CD14-positive monocyte (primary cell): ENCODE measurements around the gene ZKSCAN4. TPM values are rescaled to one million over a fixed set of nuclear protein-coding genes. Genes with fewer than 3 reads are reported as not detected.

Experiments used
- DNase-seq, 3 donors: peaks; one replicate each; pipeline ENCODE4 v3.0.0-alpha.2; 2011 to 2022
- H2AFZ ChIP-seq: 2 replicates; pipeline ENCODE4 v1.6.0; 2012; ENCODE audit warnings: mild to moderate bottlenecking, low read depth, low read length, inconsistent platforms; ENCODE audit not compliant: insufficient read depth, poor library complexity, severe bottlenecking
- H3K27ac ChIP-seq, 2 donors: 1 replicate in 1 of 2; 2 replicates in 1 of 2; pipeline ENCODE4 v1.5.1; 2012 to 2013; ENCODE audit warnings: low read length in 2 of 2, control low read depth in 1 of 2, inconsistent platforms in 1 of 2, low read depth in 1 of 2, mild to moderate bottlenecking in 1 of 2
- H3K27me3 ChIP-seq, 2 donors: one replicate each; pipeline versions ENCODE4 v1.6.0 to v1.6.1; 2011 to 2013; ENCODE audit warnings: low read length in 2 of 2; ENCODE audit not compliant: control insufficient read depth in 2 of 2, insufficient read depth in 2 of 2
- H3K36me3 ChIP-seq, 2 donors: replicated peaks in 1 of 2; 1 replicate in 1 of 2; 2 replicates in 1 of 2; pipeline versions ENCODE4 v1.5.1 to v1.6.1; 2012 to 2013; ENCODE audit warnings: low read length in 2 of 2, control low read depth in 1 of 2, inconsistent platforms in 1 of 2, mild to moderate bottlenecking in 1 of 2; ENCODE audit not compliant: insufficient read depth in 2 of 2, control insufficient read depth in 1 of 2
- H3K4me1 ChIP-seq, 2 donors: 1 replicate in 1 of 2; 2 replicates in 1 of 2; pipeline versions ENCODE4 v1.5.1 to v1.6.1; 2012 to 2013; ENCODE audit warnings: low read length in 2 of 2, control low read depth in 1 of 2, inconsistent platforms in 1 of 2, mild to moderate bottlenecking in 1 of 2, moderate library complexity in 1 of 2; ENCODE audit not compliant: insufficient read depth in 2 of 2, control insufficient read depth in 1 of 2
- H3K4me2 ChIP-seq: replicated peaks from 2 replicates; pipeline ENCODE3; 2012; ENCODE audit warnings: low read length, moderate library complexity, mild to moderate bottlenecking; ENCODE audit not compliant: poor library complexity, severe bottlenecking; ENCODE audit errors: extremely low read depth
- H3K4me3 ChIP-seq, 3 experiments: fragments of 200-600 bp in 1 of 3; sonication (generic) in 1 of 3; replicated peaks in 1 of 3; 1 replicate in 2 of 3; 2 replicates in 1 of 3; pipeline ENCODE4 v1.5.1; 2011 to 2013; ENCODE audit warnings: low read length in 3 of 3, mild to moderate bottlenecking in 3 of 3, control low read depth in 2 of 3, low read depth in 2 of 3, inconsistent platforms in 1 of 3, moderate library complexity in 1 of 3
- H3K79me2 ChIP-seq: 2 replicates; pipeline ENCODE4 v1.6.0; 2012; ENCODE audit warnings: mild to moderate bottlenecking, control low read depth, inconsistent platforms, low read length, moderate library complexity; ENCODE audit not compliant: insufficient read depth
- H3K9ac ChIP-seq: 2 replicates; pipeline ENCODE4 v1.6.0; 2017; ENCODE audit warnings: low read length, mild to moderate bottlenecking; ENCODE audit not compliant: insufficient read depth, poor library complexity, severe bottlenecking
- H3K9me3 ChIP-seq, 2 donors: replicated peaks in 1 of 2; 1 replicate in 1 of 2; 2 replicates in 1 of 2; pipeline versions ENCODE4 v1.5.1 to v1.6.1; 2012 to 2013; ENCODE audit warnings: low read length in 2 of 2, control low read depth in 1 of 2; ENCODE audit not compliant: control insufficient read depth in 1 of 2, insufficient read depth in 1 of 2
- H4K20me1 ChIP-seq: 2 replicates; pipeline ENCODE4 v1.6.0; 2012; ENCODE audit warnings: mild to moderate bottlenecking, low read length, control low read depth, moderate library complexity; ENCODE audit not compliant: insufficient read depth
- H3K27ac Mint-ChIP-seq, 7 donors: one replicate each; pipeline ENCODE4 v1.8.0; 2020; ENCODE audit warnings: mild to moderate bottlenecking in 7 of 7, mixed read lengths in 7 of 7, moderate library complexity in 6 of 7, inconsistent platforms in 2 of 7
- H3K27me3 Mint-ChIP-seq, 3 donors: one replicate each; pipeline ENCODE4 v1.8.0; 2021 to 2022; ENCODE audit warnings: low read depth in 3 of 3, mild to moderate bottlenecking in 3 of 3, mixed read lengths in 3 of 3, moderate library complexity in 3 of 3, inconsistent platforms in 1 of 3
- H3K36me3 Mint-ChIP-seq, 2 donors: one replicate each; pipeline ENCODE4 v1.8.0; 2020; ENCODE audit warnings: mixed read lengths in 2 of 2, inconsistent platforms in 1 of 2, mild to moderate bottlenecking in 1 of 2
- H3K4me1 Mint-ChIP-seq: one replicate; pipeline ENCODE4 v1.8.0; 2020; ENCODE audit warnings: mild to moderate bottlenecking, mixed read lengths
- H3K4me3 Mint-ChIP-seq, 2 donors: one replicate each; pipeline ENCODE4 v1.8.0; 2020; ENCODE audit warnings: mild to moderate bottlenecking in 2 of 2, mixed read lengths in 2 of 2, moderate library complexity in 1 of 2
- H3K9me3 Mint-ChIP-seq, 7 donors: one replicate each; pipeline ENCODE4 v1.8.0; 2020 to 2022; ENCODE audit warnings: mixed read lengths in 7 of 7, mild to moderate bottlenecking in 6 of 7, moderate library complexity in 6 of 7, inconsistent platforms in 2 of 7
- CTCF ChIP-seq: fragments of 200-600 bp; IDR thresholded peaks from one replicate; pipeline ENCODE4 v1.8.0; 2022; ENCODE audit warnings: antibody characterized with exemption, mild to moderate bottlenecking
- intact Hi-C, 2 donors: fragments of 100-400 bp; cut with micrococcal nuclease; formaldehyde crosslinking; loops; one replicate each; pipeline versions ENCODE4 v1.15.0 to v1.15.1; 2023
- polyA plus RNA-seq, 3 donors: library from polyadenylated mRNA; depleted of rRNA in 1 of 3; unstranded in 2 of 3; stranded (reverse) in 1 of 3; fragments of 300-500 nt in 2 of 3; fragments of >200 nt in 1 of 3; fragmentation: Illumina TruSeq in 2 of 3; gene quantifications; 1 replicate in 2 of 3; 2 replicates in 1 of 3; pipeline ENCODE4 v1.2.3, GENCODE V29; 2012 to 2021

Gene ZKSCAN4
- polyA plus RNA-seq, 3 donors, result 1.5 to 2.0 (median 1.6) TPM

GRCh38 chr6:28274888-28275287 is 22.8 kb upstream of the ZKSCAN4 start:
- Histone ChIP-seq H3K27me3 (no peaks in the 10 kb centered on the region), H3K79me2 (no peaks in the 10 kb centered on the region), H3K4me3 (no peak overlapping the region), H3K9me3 (no peaks in the 10 kb centered on the region), H2AFZ (no peak overlapping the region), H3K36me3 (peaks cover 36 to 61% of the 10 kb centered on the region in 2 donors), H4K20me1 (no peaks in the 10 kb centered on the region), H3K9ac (no peak overlapping the region), H3K4me1 (peaks cover 7 to 8% of the 10 kb centered on the region in 2 donors), H3K27ac (no peak overlapping the region), H3K4me2 (no peak overlapping the region)
- Mint-ChIP-seq H3K27me3 (peaks cover 0 to 5% (median 2%) of the 10 kb centered on the region in 3 donors), H3K36me3 (peaks cover 55 to 56% of the 10 kb centered on the region in 2 donors), H3K4me3 (no peak overlapping the region), H3K27ac (no peak overlapping the region), H3K9me3 (no peaks in the 10 kb centered on the region), H3K4me1 (peaks cover 14% of the 10 kb centered on the region)
- DNase-seq, result no peak
- TF ChIP-seq CTCF, result no peak
- intact Hi-C loops, result no loop called here

- no peak overlapping the region for H3K27ac ChIP-seq
- peak; percentile 4 to 26 (median 16) for DNase-seq
- Mint-ChIP-seq H3K36me3 (peaks cover 24 to 26% of the 10 kb centered on the region in 2 donors), H3K9me3 (no peaks in the 10 kb centered on the region), H3K27me3 (peaks cover 0 to 1% (median 0%) of the 10 kb centered on the region in 3 donors), H3K27ac (no peak overlapping the region), H3K4me1 (peaks cover 8% of the 10 kb centered on the region), H3K4me3 (no peak overlapping the region)
- intact Hi-C loops, result loop anchor here in 1 of 2 donors (10.0 kb wide), 1 partner anchor 65 kb away; the partner anchor contains the start of gene ZSCAN31
- no peak overlapping the region for H3K9ac ChIP-seq
- H3K79me2 ChIP-seq, result peaks cover 23% of the 10 kb centered on the region
- H3K4me1 ChIP-seq, result peaks cover 14 to 17% of the 10 kb centered on the region in 2 donors
- no peaks in the 10 kb centered on the region for H3K9me3 ChIP-seq
- H3K4me2 ChIP-seq, result no peak overlapping the region
- H2AFZ ChIP-seq, result no peak overlapping the region
- H4K20me1 ChIP-seq, result no peaks in the 10 kb centered on the region
- TF ChIP-seq CTCF, result no peak
- H3K36me3 ChIP-seq, result peaks cover 16 to 30% of the 10 kb centered on the region in 2 donors
- no peak overlapping the region for H3K4me3 ChIP-seq
- H3K27me3 ChIP-seq, result no peaks in the 10 kb centered on the region
Measured at GRCh38 chr6:28269492-28269891, 17.4 kb upstream of the ZKSCAN4 start.
